HCT116 (cell line): Measurements from ENCODE around the gene UBE2O. TPM values are rescaled to one million over a fixed set of nuclear protein-coding genes. Genes with fewer than 3 reads are reported as not detected.

ENCODE experiments used
- ATAC-seq: fragments of 200-7000 bp; cut with Tn5 transposase; 2 replicates; pipeline ENCODE4 v1.9.1; 2020; ENCODE audit warnings: mild to moderate bottlenecking, moderate library complexity
- BruUV-seq: library from RNA; stranded (reverse); fragments of 400-500 nt; replicated peaks from 2 replicates; lab custom pipeline; 2021; lab: Mats Ljungman, UMichigan
- CTCF ChIA-PET: fragments of 300-600 bp; sonication (Branson Sonifier 250); formaldehyde crosslinking; loops from one replicate; lab custom pipeline; 2021; ENCODE audit warnings: antibody characterized with exemption; lab: Charles Lee
- POLR2A ChIA-PET: fragments of 300-600, 350-600 bp; sonication (Branson Sonifier 250); formaldehyde crosslinking; loops from one replicate; lab custom pipeline; 2021; ENCODE audit warnings: antibody characterized with exemption; lab: Charles Lee
- RAD21 ChIA-PET, 2 experiments: fragments of 300-600 bp; sonication (Branson Sonifier 250); formaldehyde crosslinking; loops; one replicate each; lab custom pipeline; 2023; ENCODE audit warnings: low total read pairs in 2 of 2; ENCODE audit not compliant: uncharacterized antibody in 2 of 2, unreplicated experiment in 2 of 2, low non-redundant PET in 1 of 2; lab: Charles Lee
- DNase-seq: peaks from one replicate; pipeline ENCODE4 v3.0.0-alpha.2; 2010; ENCODE audit warnings: low read depth, low spot score
- H2AFZ ChIP-seq: fragments of 200-600 bp; shearing (Covaris generic), sonication (generic); 2 replicates; pipeline ENCODE4 v1.6.1; 2017; ENCODE audit warnings: low read depth, mixed run types, mixed read lengths, antibody characterized with exemption, low read length; ENCODE audit not compliant: poor library complexity, severe bottlenecking
- H3K27ac ChIP-seq: 2 replicates; pipeline ENCODE4 v1.5.1; 2012; ENCODE audit warnings: low read depth, low read length
- H3K27me3 ChIP-seq: fragments of 200-600 bp; sonication (generic); 2 replicates; pipeline ENCODE4 v1.6.1; 2016; ENCODE audit warnings: mixed run types, low read length, mixed read lengths; ENCODE audit not compliant: insufficient read depth
- H3K36me3 ChIP-seq, 2 experiments: fragments of 200-500 bp in 1 of 2; fragments of 200-600 bp in 1 of 2; sonication (Bioruptor generic) in 1 of 2; sonication (generic) in 1 of 2; 2 replicates each; pipeline versions ENCODE4 v1.5.1 to v1.6.1; 2014 to 2016; ENCODE audit warnings: low read length in 2 of 2, inconsistent platforms in 1 of 2, mixed read lengths in 1 of 2, mixed run types in 1 of 2; ENCODE audit not compliant: insufficient read depth in 2 of 2, control insufficient read depth in 1 of 2
- H3K4me1 ChIP-seq, 2 experiments: fragments of 200-600 bp in 1 of 2; sonication (generic) in 1 of 2; 2 replicates each; pipeline versions ENCODE4 v1.5.1 to v1.6.1; 2012 to 2017; ENCODE audit warnings: low read length in 2 of 2, inconsistent platforms in 1 of 2, mild to moderate bottlenecking in 1 of 2, mixed read lengths in 1 of 2, mixed run types in 1 of 2, moderate library complexity in 1 of 2; ENCODE audit not compliant: insufficient read depth in 2 of 2, control insufficient read depth in 1 of 2
- H3K4me2 ChIP-seq: fragments of 200-600 bp; sonication (generic); 2 replicates; pipeline ENCODE4 v1.6.1; 2017; ENCODE audit warnings: mixed run types, low read length, mixed read lengths
- H3K4me3 ChIP-seq, 2 experiments: fragments of 200-600 bp in 1 of 2; sonication (generic) in 1 of 2; replicated peaks in 1 of 2; 2 replicates each; pipeline ENCODE4 v1.5.1; 2011 to 2016; ENCODE audit warnings: low read length in 2 of 2, control low read depth in 1 of 2, low read depth in 1 of 2, mild to moderate bottlenecking in 1 of 2, mixed read lengths in 1 of 2, mixed run types in 1 of 2
- H3K79me2 ChIP-seq: fragments of 200-600 bp; sonication (generic); 2 replicates; pipeline ENCODE4 v1.6.1; 2017; ENCODE audit warnings: mild to moderate bottlenecking, mixed run types, low read length, moderate library complexity, mixed read lengths; ENCODE audit not compliant: insufficient read depth
- H3K9ac ChIP-seq: fragments of 200-600 bp; sonication (generic); 2 replicates; pipeline ENCODE4 v1.6.1; 2016; ENCODE audit warnings: low read length, mixed read lengths
- H3K9me2 ChIP-seq: fragments of 200-600 bp; sonication (generic), shearing (Covaris generic); 2 replicates; pipeline ENCODE4 v1.6.1; 2017; ENCODE audit warnings: mixed run types, mild to moderate bottlenecking, moderate library complexity; ENCODE audit not compliant: insufficient read depth
- H3K9me3 ChIP-seq, 2 experiments: fragments of 200-500 bp in 1 of 2; fragments of 200-600 bp in 1 of 2; sonication (Bioruptor generic) in 1 of 2; sonication (generic) in 1 of 2; 2 replicates each; pipeline ENCODE4 v1.6.1; 2014 to 2017; ENCODE audit warnings: low read length in 2 of 2, mixed read lengths in 2 of 2, inconsistent platforms in 1 of 2, low read depth in 1 of 2, mild to moderate bottlenecking in 1 of 2, mixed run types in 1 of 2, moderate library complexity in 1 of 2; ENCODE audit not compliant: control insufficient read depth in 1 of 2, insufficient read depth in 1 of 2
- H4K20me1 ChIP-seq: fragments of 200-600 bp; sonication (generic), shearing (Covaris generic); 2 replicates; pipeline ENCODE4 v1.6.1; 2017; ENCODE audit warnings: mixed run types, mild to moderate bottlenecking, moderate library complexity; ENCODE audit not compliant: insufficient read depth
- ATF3 ChIP-seq: IDR thresholded peaks from 2 replicates; pipeline ENCODE4 v1.6.1; 2012
- CBX3 ChIP-seq: IDR thresholded peaks from 2 replicates; pipeline ENCODE4 v1.6.1; 2012; ENCODE audit warnings: low read depth
- CEBPB ChIP-seq: IDR thresholded peaks from 2 replicates; pipeline ENCODE4 v1.6.1; 2012; ENCODE audit warnings: low read depth
- CTCF ChIP-seq, 3 experiments: fragments of 200-600 bp in 1 of 3; sonication (generic) in 1 of 3; IDR thresholded peaks in 2 of 3; conservative IDR thresholded peaks in 1 of 3; 2 replicates each; pipeline ENCODE4 v1.5.1; 2012 to 2017; ENCODE audit warnings: low read depth in 2 of 3, low read length in 2 of 3, antibody characterized with exemption in 1 of 3, borderline replicate concordance in 1 of 3, control low read depth in 1 of 3, mild to moderate bottlenecking in 1 of 3, mixed read lengths in 1 of 3, mixed run types in 1 of 3, moderate library complexity in 1 of 3; ENCODE audit not compliant: insufficient read depth in 1 of 3
- EGR1 ChIP-seq: IDR thresholded peaks from 2 replicates; pipeline ENCODE4 v1.6.1; 2012; ENCODE audit warnings: low read depth
- EZH2 ChIP-seq: fragments of 200-600 bp; sonication (generic); IDR thresholded peaks from 2 replicates; pipeline ENCODE4 v1.6.1; 2017; ENCODE audit warnings: antibody characterized with exemption, mixed run types
- EZH2phosphoT487 ChIP-seq: fragments of 200-600 bp; IDR thresholded peaks from 2 replicates; pipeline ENCODE4 v1.6.1; 2018; ENCODE audit warnings: antibody characterized with exemption, borderline replicate concordance
- JUND ChIP-seq: IDR thresholded peaks from 2 replicates; pipeline ENCODE4 v1.6.1; 2012
- POLR2A ChIP-seq: IDR thresholded peaks from 2 replicates; pipeline ENCODE4 v1.7.0; 2011; ENCODE audit warnings: borderline replicate concordance; ENCODE audit not compliant: insufficient read depth, insufficient read length; ENCODE audit errors: extremely low read depth
- POLR2AphosphoS5 ChIP-seq: IDR thresholded peaks from 2 replicates; pipeline ENCODE4 v1.6.1; 2011; ENCODE audit warnings: mild to moderate bottlenecking, low read depth, low read length, moderate library complexity
- RAD21 ChIP-seq: IDR thresholded peaks from 2 replicates; pipeline ENCODE4 v1.6.1; 2012; ENCODE audit warnings: low read depth, mild to moderate bottlenecking
- REST ChIP-seq: IDR thresholded peaks from 2 replicates; pipeline ENCODE4 v1.6.1; 2012; ENCODE audit warnings: low read depth
- SIN3A ChIP-seq: IDR thresholded peaks from 2 replicates; pipeline ENCODE4 v1.6.1; 2012; ENCODE audit warnings: low read depth
- SP1 ChIP-seq: IDR thresholded peaks from 2 replicates; pipeline ENCODE4 v1.6.1; 2012; ENCODE audit warnings: low read depth
- SRF ChIP-seq: IDR thresholded peaks from 2 replicates; pipeline ENCODE4 v1.6.1; 2012; ENCODE audit warnings: low read depth
- TCF7L2 ChIP-seq: IDR thresholded peaks from 2 replicates; pipeline ENCODE4 v1.7.0; 2011; ENCODE audit warnings: borderline replicate concordance, inconsistent platforms; ENCODE audit not compliant: insufficient read depth, insufficient read length; ENCODE audit errors: extremely low read depth
- YY1 ChIP-seq: IDR thresholded peaks from 2 replicates; pipeline ENCODE4 v1.6.1; 2011; ENCODE audit warnings: low read length, low read depth, moderate library complexity, mild to moderate bottlenecking; ENCODE audit not compliant: insufficient replicate concordance; ENCODE audit errors: extremely low read depth
- ZBTB33 ChIP-seq: IDR thresholded peaks from 2 replicates; pipeline ENCODE4 v1.6.1; 2011; ENCODE audit warnings: mild to moderate bottlenecking, low read length, moderate library complexity; ENCODE audit not compliant: insufficient replicate concordance; ENCODE audit errors: extremely low read depth
- ZFX ChIP-seq: fragments of 450-650 bp; IDR thresholded peaks from 2 replicates; pipeline ENCODE4 v1.6.1; 2017
- ZNF274 ChIP-seq: fragments of 200-500 bp; sonication (Bioruptor generic); IDR thresholded peaks from 2 replicates; pipeline ENCODE4 v1.6.1; 2014; ENCODE audit warnings: mild to moderate bottlenecking, low read depth, low read length, inconsistent platforms
- intact Hi-C: fragments of 100-400 bp; cut with micrococcal nuclease; formaldehyde crosslinking; loops from 2 replicates; pipeline ENCODE4 v1.10.0; 2022
- total RNA-seq: library from RNA; stranded (reverse); gene quantifications from one replicate; pipeline ENCODE4 v1.2.1, GENCODE V29; 2021; ENCODE audit not compliant: unreplicated experiment

Gene UBE2O
- total RNA-seq, 1 experiment from 2014 or later: 59.1 TPM

GRCh38 chr17:76498876-76499251 is 45.9 kb upstream of the UBE2O start:
- intact Hi-C loops: no loop called here
- peaks cover 30 to 37% of the 10 kb centered on the region in 2 experiments for H3K4me1 ChIP-seq
- H3K27ac ChIP-seq: peak overlapping the region; percentile 96
- ATAC-seq (no peak), DNase-seq (no peak)
- BruUV-seq: no TSS peak
- ChIA-PET POLR2A (interaction anchor here (1.0 to 1.6 kb wide), 3 partner anchors 40 to 145 kb away, joined by 3 to 7 read pairs (median 3); partner anchors contain the start of gene PRPSAP1), CTCF (interaction anchor here (1.3 to 2.2 kb wide), 3 partner anchors 24 to 133 kb away, joined by 3 to 12 read pairs (median 6); no protein-coding TSS in a partner anchor), RAD21 (no interaction called here)
- H3K36me3 ChIP-seq: no peaks in the 10 kb centered on the region; a peak in 1 of 4 replicates
- peaks cover 56% of the 10 kb centered on the region for H3K79me2 ChIP-seq
- H3K9me3 ChIP-seq: no peaks in the 10 kb centered on the region
- TF ChIP-seq EZH2 (no peak), CEBPB (no peak), EZH2phosphoT487 (no peak), ZBTB33 (no peak), SIN3A (no peak), EGR1 (no peak), REST (no peak), TCF7L2 (no peak), JUND (no peak), POLR2AphosphoS5 (no peak), RAD21 (no peak), ZFX (no peak), ZNF274 (no peak), SP1 (no peak), CTCF (IDR thresholded peaks at IDR 0.05 in 2 of 3, conservative IDR thresholded peaks at IDR 0.05 in 1 of 3; ENCODE audit: borderline replicate concordance in 1 of 3, insufficient read depth in 1 of 3, low read depth in 2 of 3, low read length in 2 of 3) (no peak), SRF (no peak), YY1 (no peak), CBX3 (no peak), POLR2A (no peak), ATF3 (no peak)
- no peaks in the 10 kb centered on the region for H3K9me2 ChIP-seq
- peaks cover 5% of the 10 kb centered on the region; the same call in 1 of the 2 replicates for H4K20me1 ChIP-seq
- peak overlapping the region; percentile 97 for H3K4me2 ChIP-seq
- H3K9ac ChIP-seq: peak overlapping the region; percentile 82
- peak overlapping the region; percentile 92 to 100 for H3K4me3 ChIP-seq
- no peaks in the 10 kb centered on the region for H3K27me3 ChIP-seq
- H2AFZ ChIP-seq: no peak overlapping the region
